ENCODE results near the gene APOC4.

Gene APOC4

DNA sequence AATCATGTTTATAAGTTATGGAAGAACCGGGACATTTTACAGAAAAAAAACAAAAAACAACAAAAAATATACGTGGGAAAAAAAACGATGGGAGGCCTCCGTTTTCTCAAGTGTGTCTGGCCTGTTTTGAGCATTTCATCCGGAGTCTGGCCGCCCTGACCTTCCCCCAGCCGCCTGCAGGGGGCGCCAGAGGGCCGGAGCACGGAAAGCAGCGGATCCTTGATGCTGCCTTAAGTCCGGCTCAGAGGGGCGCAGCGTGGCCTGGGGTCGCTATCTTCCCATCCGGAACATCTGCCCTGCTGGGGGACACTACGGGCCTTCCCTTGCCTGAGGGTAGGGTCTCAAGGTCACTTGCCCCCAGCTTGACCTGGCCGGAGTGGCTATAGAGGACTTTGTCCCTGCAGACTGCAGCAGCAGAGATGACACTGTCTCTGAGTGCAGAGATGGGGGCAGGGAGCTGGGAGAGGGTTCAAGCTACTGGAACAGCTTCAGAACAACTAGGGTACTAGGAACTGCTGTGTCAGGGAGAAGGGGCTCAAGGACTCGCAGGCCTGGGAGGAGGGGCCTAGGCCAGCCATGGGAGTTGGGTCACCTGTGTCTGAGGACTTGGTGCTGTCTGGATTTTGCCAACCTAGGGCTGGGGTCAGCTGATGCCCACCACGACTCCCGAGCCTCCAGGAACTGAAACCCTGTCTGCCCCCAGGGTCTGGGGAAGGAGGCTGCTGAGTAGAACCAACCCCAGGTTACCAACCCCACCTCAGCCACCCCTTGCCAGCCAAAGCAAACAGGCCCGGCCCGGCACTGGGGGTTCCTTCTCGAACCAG lies 38.2 kb upstream of the APOC4 start:
- no peak overlapping the region for H3K9ac ChIP-seq (ENCODE audit: low read depth, low read length, poor library complexity)
- DNase-seq (ENCODE audit: low spot score) = peak; percentile 71
- H3K14ac ChIP-seq (ENCODE audit: low read length) = no peak overlapping the region
- H2BK5ac ChIP-seq (ENCODE audit: low read length) = no peak overlapping the region
- H3K18ac ChIP-seq (ENCODE audit: low read length) = peak overlapping the region; percentile 44
- peaks cover 5% of the 10 kb centered on the region for H3K79me1 ChIP-seq (ENCODE audit: low read depth, low read length)
- WGBS, 2 donors (ENCODE audit: extremely low coverage in 2 of 2, insufficient read length in 2 of 2, insufficient replicate concordance in 1 of 2) = no CpG with 5 or more reads among the region's 24 CpGs
- peak overlapping the region; percentile 67 for H2AFZ ChIP-seq (ENCODE audit: low read length)
- peak overlapping the region; percentile 97 for H2AK5ac ChIP-seq (ENCODE audit: low read depth, low read length)
- no peak overlapping the region for H2BK12ac ChIP-seq (ENCODE audit: low read length)
- H3K36me3 ChIP-seq (replicated peaks in 1 of 2; ENCODE audit: control insufficient read depth in 2 of 2, insufficient read depth in 2 of 2, low read length in 2 of 2) = peaks cover 17 to 39% of the 10 kb centered on the region in 2 donors
- H3K4me2 ChIP-seq (ENCODE audit: insufficient read depth, low read length, poor library complexity, severe bottlenecking) = no peak overlapping the region
- H3K27me3 ChIP-seq (ENCODE audit: control insufficient read depth in 3 of 3, insufficient read depth in 3 of 3, low read depth in 1 of 3, low read length in 3 of 3) = no peaks in the 10 kb centered on the region
- peak overlapping the region; percentile 80 for H3K23ac ChIP-seq (ENCODE audit: low read depth, low read length, poor library complexity)
- H4K91ac ChIP-seq (ENCODE audit: low read depth, low read length, poor library complexity) = no peak overlapping the region
- no peaks in the 10 kb centered on the region for H3K9me3 ChIP-seq (replicated peaks in 1 of 2; ENCODE audit: control insufficient read depth in 2 of 2, insufficient read depth in 1 of 2, low read depth in 1 of 2, low read length in 2 of 2)
- H4K8ac ChIP-seq (ENCODE audit: low read depth, low read length) = no peak overlapping the region
- H2BK15ac ChIP-seq (ENCODE audit: low read length) = peak overlapping the region; percentile 91
- H3K4ac ChIP-seq (ENCODE audit: low read length) = no peak overlapping the region
- H2BK120ac ChIP-seq (ENCODE audit: low read depth, low read length) = peak overlapping the region; percentile 49
- peak overlapping the region; percentile 29 for H3K27ac ChIP-seq (replicated peaks; ENCODE audit: low read length)
- H3K4me1 ChIP-seq (ENCODE audit: control insufficient read depth in 2 of 2, insufficient read depth in 1 of 2, low read depth in 1 of 2, low read length in 2 of 2) = peaks cover 5 to 21% of the 10 kb centered on the region in 2 donors
- H3K4me3 ChIP-seq (ENCODE audit: low read length in 2 of 2) = no peak overlapping the region

DNA sequence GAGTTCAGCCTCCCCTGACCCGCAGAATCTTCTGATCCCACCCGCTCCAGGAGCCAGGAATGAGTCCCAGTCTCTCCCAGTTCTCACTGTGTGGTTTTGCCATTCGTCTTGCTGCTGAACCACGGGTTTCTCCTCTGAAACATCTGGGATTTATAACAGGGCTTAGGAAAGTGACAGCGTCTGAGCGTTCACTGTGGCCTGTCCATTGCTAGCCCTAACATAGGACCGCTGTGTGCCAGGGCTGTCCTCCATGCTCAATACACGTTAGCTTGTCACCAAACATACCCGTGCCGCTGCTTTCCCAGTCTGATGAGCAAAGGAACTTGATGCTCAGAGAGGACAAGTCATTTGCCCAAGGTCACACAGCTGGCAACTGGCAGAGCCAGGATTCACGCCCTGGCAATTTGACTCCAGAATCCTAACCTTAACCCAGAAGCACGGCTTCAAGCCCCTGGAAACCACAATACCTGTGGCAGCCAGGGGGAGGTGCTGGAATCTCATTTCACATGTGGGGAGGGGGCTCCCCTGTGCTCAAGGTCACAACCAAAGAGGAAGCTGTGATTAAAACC lies 37.5 kb upstream of the APOC4 start:
- WGBS, 2 donors (ENCODE audit: extremely low coverage in 2 of 2, insufficient read length in 2 of 2, insufficient replicate concordance in 1 of 2) = no CpG with 5 or more reads among the region's 12 CpGs
- peak overlapping the region; percentile 91 for H2BK15ac ChIP-seq (ENCODE audit: low read length)
- H2BK120ac ChIP-seq (ENCODE audit: low read depth, low read length) = peak overlapping the region; percentile 49
- no peak overlapping the region for H3K9ac ChIP-seq (ENCODE audit: low read depth, low read length, poor library complexity)
- peaks cover 17 to 34% of the 10 kb centered on the region in 2 donors for H3K36me3 ChIP-seq (replicated peaks in 1 of 2; ENCODE audit: control insufficient read depth in 2 of 2, insufficient read depth in 2 of 2, low read length in 2 of 2)
- no peak overlapping the region for H4K8ac ChIP-seq (ENCODE audit: low read depth, low read length)
- H4K91ac ChIP-seq (ENCODE audit: low read depth, low read length, poor library complexity) = no peak overlapping the region
- no peak overlapping the region for H3K18ac ChIP-seq (ENCODE audit: low read length)
- H3K23ac ChIP-seq (ENCODE audit: low read depth, low read length, poor library complexity) = no peak overlapping the region
- H3K4me1 ChIP-seq (ENCODE audit: control insufficient read depth in 2 of 2, insufficient read depth in 1 of 2, low read depth in 1 of 2, low read length in 2 of 2) = peaks cover 5 to 21% of the 10 kb centered on the region in 2 donors
- no peak overlapping the region for H3K4me2 ChIP-seq (ENCODE audit: insufficient read depth, low read length, poor library complexity, severe bottlenecking)
- H3K4me3 ChIP-seq (ENCODE audit: low read length in 2 of 2) = no peak overlapping the region
- H2AK5ac ChIP-seq (ENCODE audit: low read depth, low read length) = peak overlapping the region; percentile 97
- peak overlapping the region; percentile 96 for H2BK5ac ChIP-seq (ENCODE audit: low read length)
- H3K27me3 ChIP-seq (ENCODE audit: control insufficient read depth in 3 of 3, insufficient read depth in 3 of 3, low read depth in 1 of 3, low read length in 3 of 3) = no peaks in the 10 kb centered on the region
- H2AFZ ChIP-seq (ENCODE audit: low read length) = no peak overlapping the region
- DNase-seq (ENCODE audit: low spot score) = no peak
- no peak overlapping the region for H3K27ac ChIP-seq (replicated peaks; ENCODE audit: low read length)
- H2BK12ac ChIP-seq (ENCODE audit: low read length) = no peak overlapping the region
- peaks cover 5% of the 10 kb centered on the region for H3K79me1 ChIP-seq (ENCODE audit: low read depth, low read length)
- H3K4ac ChIP-seq (ENCODE audit: low read length) = no peak overlapping the region
- no peaks in the 10 kb centered on the region for H3K9me3 ChIP-seq (replicated peaks in 1 of 2; ENCODE audit: control insufficient read depth in 2 of 2, insufficient read depth in 1 of 2, low read depth in 1 of 2, low read length in 2 of 2)
- no peak overlapping the region for H3K14ac ChIP-seq (ENCODE audit: low read length)

DNA sequence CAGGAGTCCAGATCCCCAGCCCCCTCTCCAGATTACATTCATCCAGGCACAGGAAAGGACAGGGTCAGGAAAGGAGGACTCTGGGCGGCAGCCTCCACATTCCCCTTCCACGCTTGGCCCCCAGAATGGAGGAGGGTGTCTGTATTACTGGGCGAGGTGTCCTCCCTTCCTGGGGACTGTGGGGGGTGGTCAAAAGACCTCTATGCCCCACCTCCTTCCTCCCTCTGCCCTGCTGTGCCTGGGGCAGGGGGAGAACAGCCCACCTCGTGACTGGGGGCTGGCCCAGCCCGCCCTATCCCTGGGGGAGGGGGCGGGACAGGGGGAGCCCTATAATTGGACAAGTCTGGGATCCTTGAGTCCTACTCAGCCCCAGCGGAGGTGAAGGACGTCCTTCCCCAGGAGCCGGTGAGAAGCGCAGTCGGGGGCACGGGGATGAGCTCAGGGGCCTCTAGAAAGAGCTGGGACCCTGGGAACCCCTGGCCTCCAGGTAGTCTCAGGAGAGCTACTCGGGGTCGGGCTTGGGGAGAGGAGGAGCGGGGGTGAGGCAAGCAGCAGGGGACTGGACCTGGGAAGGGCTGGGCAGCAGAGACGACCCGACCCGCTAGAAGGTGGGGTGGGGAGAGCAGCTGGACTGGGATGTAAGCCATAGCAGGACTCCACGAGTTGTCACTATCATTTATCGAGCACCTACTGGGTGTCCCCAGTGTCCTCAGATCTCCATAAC lies 36.4 kb upstream of the APOC4 start, which contains the start of gene APOE:
TSS of gene APOE (plus strand) at position 360 of the 724 bp plus-strand sequence. CDS start 829 bp downstream, outside the sequence.
- peak; percentile 48 for DNase-seq (ENCODE audit: low spot score)
- peak within 1 kb of the TSS; percentile 99 for H2AK5ac ChIP-seq (ENCODE audit: low read depth, low read length)
- peaks cover 9 to 23% of the 10 kb centered on the region in 2 donors for H3K36me3 ChIP-seq (replicated peaks in 1 of 2; ENCODE audit: control insufficient read depth in 2 of 2, insufficient read depth in 2 of 2, low read length in 2 of 2)
- H3K14ac ChIP-seq (ENCODE audit: low read length) = peak within 1 kb of the TSS; percentile 56
- H2BK12ac ChIP-seq (ENCODE audit: low read length) = peak within 1 kb of the TSS; percentile 41
- H3K4me1 ChIP-seq (ENCODE audit: control insufficient read depth in 2 of 2, insufficient read depth in 1 of 2, low read depth in 1 of 2, low read length in 2 of 2) = peaks cover 5 to 21% of the 10 kb centered on the region in 2 donors
- peak within 1 kb of the TSS; percentile 89 for H3K4ac ChIP-seq (ENCODE audit: low read length)
- no peak within 1 kb of the TSS for H4K8ac ChIP-seq (ENCODE audit: low read depth, low read length)
- peak within 1 kb of the TSS; percentile 89 for H2BK15ac ChIP-seq (ENCODE audit: low read length)
- peaks cover 5% of the 10 kb centered on the region for H3K79me1 ChIP-seq (ENCODE audit: low read depth, low read length)
- H3K23ac ChIP-seq (ENCODE audit: low read depth, low read length, poor library complexity) = peak within 1 kb of the TSS; percentile 99
- H3K9ac ChIP-seq (ENCODE audit: low read depth, low read length, poor library complexity) = peak within 1 kb of the TSS; percentile 92
- H3K27ac ChIP-seq (replicated peaks; ENCODE audit: low read length) = peak within 1 kb of the TSS; percentile 70
- peak within 1 kb of the TSS; percentile 96 for H3K4me2 ChIP-seq (ENCODE audit: insufficient read depth, low read length, poor library complexity, severe bottlenecking)
- H3K4me3 ChIP-seq (ENCODE audit: low read length in 2 of 2) = peak within 1 kb of the TSS; percentile 29 to 80
- no peak within 1 kb of the TSS for H4K91ac ChIP-seq (ENCODE audit: low read depth, low read length, poor library complexity)
- no CpG with 5 or more reads among the region's 20 CpGs for WGBS, 2 donors (ENCODE audit: extremely low coverage in 2 of 2, insufficient read length in 2 of 2, insufficient replicate concordance in 1 of 2)
- peak within 1 kb of the TSS; percentile 99 for H3K18ac ChIP-seq (ENCODE audit: low read length)
- H3K27me3 ChIP-seq (ENCODE audit: control insufficient read depth in 3 of 3, insufficient read depth in 3 of 3, low read depth in 1 of 3, low read length in 3 of 3) = no peaks in the 10 kb centered on the region
- H2BK5ac ChIP-seq (ENCODE audit: low read length) = peak within 1 kb of the TSS; percentile 96
- H2BK120ac ChIP-seq (ENCODE audit: low read depth, low read length) = peak within 1 kb of the TSS; percentile 94
- peak within 1 kb of the TSS; percentile 86 for H2AFZ ChIP-seq (ENCODE audit: low read length)
- no peaks in the 10 kb centered on the region for H3K9me3 ChIP-seq (replicated peaks in 1 of 2; ENCODE audit: control insufficient read depth in 2 of 2, insufficient read depth in 1 of 2, low read depth in 1 of 2, low read length in 2 of 2)

All from neuronal stem cell (in vitro differentiated cells).